M059J (cell line): ENCODE data around the gene KCNE1. TPM values are rescaled to one million over a fixed set of nuclear protein-coding genes. Genes with fewer than 3 reads are reported as not detected.
"Not testable (repeated sequence)": the region's sequence is repeated elsewhere in the genome, so short reads cannot be mapped to it uniquely, and the experiment has no call there.

ENCODE experiments used
- DNase-seq: peaks from one replicate; pipeline ENCODE4 v3.0.0-alpha.2; 2012; ENCODE audit warnings: low read depth
- total RNA-seq: library from RNA; depleted of rRNA; stranded (reverse); fragments of >200 nt; shearing (Covaris generic); gene quantifications from 2 replicates; pipeline ENCODE4 v1.2.3, GENCODE V29; 2014

KCNE1 gene
- total RNA-seq, 1 experiment from 2014 or later: not detected

- DNase-seq: no peak
These were observed 829 bp downstream of the KCNE1 start for GRCh38 chr21:34511181-34511580.

- DNase-seq: peak; percentile 76
These were observed 1.6 kb downstream of the KCNE1 start for GRCh38 chr21:34510148-34511142.

GRCh38 chr21:34509151-34509550 lies 2.9 kb downstream of the KCNE1 start:
- no peak for DNase-seq

DNA sequence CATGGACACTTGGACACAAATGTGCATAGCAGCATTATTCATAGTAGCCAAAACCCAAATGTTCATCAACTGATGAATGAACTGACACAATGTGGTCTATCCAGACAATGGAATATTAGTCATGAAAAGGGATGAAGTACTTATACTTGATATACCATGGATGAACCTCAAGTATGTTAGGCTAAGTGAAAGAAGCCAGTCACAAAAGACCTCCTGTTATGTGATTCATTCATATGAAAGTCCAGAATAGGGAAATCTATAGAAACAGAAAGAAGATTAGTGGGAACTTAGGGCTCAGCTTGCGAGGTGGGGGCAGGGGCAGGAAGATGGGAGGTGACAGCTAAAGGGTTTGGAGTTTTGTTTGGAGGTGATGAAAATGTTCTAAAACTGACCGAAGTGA lies 7.4 kb downstream of the KCNE1 start:
- no peak for DNase-seq

GRCh38 chr21:34502480-34503106 lies 9.4 kb downstream of the KCNE1 start:
- no peak for DNase-seq

DNA sequence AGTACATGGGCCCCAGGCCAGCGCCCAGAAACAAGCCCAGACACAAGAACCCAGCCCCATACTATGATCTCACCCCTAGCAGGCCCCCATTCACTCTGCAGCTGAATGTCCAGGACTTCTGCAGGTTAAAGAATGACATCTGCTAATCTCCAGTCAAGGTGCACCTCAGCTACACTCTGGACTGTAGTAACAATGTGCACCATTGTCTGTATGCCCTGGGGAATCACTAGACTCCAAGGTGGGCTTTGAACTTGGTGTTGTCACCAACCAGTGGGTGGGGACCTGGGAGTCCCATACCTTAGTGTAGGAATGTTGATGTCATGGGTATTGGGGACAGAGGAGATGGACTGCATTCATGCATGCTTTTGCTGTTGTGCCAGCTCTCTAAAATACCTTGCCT lies 10.3 kb downstream of the KCNE1 start:
- no peak for DNase-seq

GRCh38 chr21:34500191-34500590 lies 11.8 kb downstream of the KCNE1 start:
- DNase-seq: no peak

GRCh38 chr21:34499116-34499515 lies 12.9 kb downstream of the KCNE1 start:
- no peak for DNase-seq

DNA sequence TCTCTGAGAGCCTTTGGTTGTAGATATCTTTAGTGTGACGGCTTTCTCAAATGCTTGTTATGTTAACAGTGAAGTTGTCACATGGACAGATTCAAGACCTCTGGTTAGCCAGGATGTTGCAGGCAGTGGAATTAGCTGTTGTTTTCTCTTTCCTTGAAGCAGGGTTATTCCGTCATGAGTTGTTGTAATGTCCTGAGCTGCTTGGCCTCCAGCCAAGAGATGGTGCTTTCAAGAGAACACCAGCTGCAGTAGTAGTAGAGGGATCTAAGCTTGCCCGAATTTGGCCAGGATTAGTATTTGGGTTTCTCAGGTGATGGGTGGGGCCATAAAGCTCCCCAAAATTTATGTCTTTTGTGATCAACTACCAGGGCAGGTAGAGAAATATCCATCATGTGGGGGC lies 13.4 kb downstream of the KCNE1 start:
- DNase-seq: no peak

- not testable (repeated sequence) for DNase-seq
These were observed 28.2 kb downstream of the KCNE1 start for GRCh38 chr21:34483854-34484253.

DNA sequence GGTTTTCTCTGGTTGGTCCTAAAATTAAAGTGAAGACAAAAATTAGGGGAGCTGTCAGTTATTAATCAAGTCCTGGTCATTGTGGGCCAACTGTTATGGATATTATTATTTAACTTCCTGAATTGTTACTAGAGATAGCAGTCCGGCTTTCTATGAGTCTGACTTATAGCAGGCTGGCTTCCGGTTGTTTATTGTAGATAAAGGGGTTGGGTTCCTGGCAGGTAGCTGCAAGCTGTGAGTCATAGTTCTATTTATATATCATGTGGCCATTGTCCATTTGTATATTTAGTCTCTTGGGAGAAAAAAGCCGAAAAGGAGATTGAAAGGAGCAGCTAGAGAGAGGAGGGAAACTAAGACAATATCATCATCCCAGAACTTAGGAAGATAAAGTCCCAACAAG lies 28.6 kb downstream of the KCNE1 start:
- not testable (repeated sequence) for DNase-seq

- DNase-seq: not testable (repeated sequence)
These were observed 44.7 kb downstream of the KCNE1 start for GRCh38 chr21:34467333-34467732.

GRCh38 chr21:34459426-34459825 lies 52.6 kb downstream of the KCNE1 start:
- not testable (repeated sequence) for DNase-seq

- DNase-seq: not testable (repeated sequence)
These were observed 53.7 kb downstream of the KCNE1 start for GRCh38 chr21:34458266-34458665.

GRCh38 chr21:34456180-34456579 lies 55.8 kb downstream of the KCNE1 start:
- not testable (repeated sequence) for DNase-seq

DNA sequence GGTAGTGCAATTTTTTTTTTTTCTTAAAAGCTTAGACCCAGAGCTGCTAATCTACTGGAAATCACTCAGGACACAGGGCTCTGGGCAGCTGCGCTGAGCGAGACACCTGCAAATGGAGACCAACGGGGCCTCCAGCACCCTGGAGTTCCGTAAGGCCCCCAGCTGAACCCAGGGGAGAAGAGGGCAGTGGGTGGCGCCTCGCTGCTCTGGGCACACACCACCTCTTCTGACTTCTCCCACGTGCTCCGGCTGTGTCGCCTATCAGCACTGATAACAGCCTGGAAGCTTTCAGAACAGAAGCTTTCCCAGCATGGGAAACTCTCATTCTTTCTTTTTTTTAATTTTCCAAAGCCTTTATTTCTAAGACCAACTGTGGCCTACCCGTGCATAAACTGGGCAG lies 56.4 kb downstream of the KCNE1 start:
- not testable (repeated sequence) for DNase-seq

DNA sequence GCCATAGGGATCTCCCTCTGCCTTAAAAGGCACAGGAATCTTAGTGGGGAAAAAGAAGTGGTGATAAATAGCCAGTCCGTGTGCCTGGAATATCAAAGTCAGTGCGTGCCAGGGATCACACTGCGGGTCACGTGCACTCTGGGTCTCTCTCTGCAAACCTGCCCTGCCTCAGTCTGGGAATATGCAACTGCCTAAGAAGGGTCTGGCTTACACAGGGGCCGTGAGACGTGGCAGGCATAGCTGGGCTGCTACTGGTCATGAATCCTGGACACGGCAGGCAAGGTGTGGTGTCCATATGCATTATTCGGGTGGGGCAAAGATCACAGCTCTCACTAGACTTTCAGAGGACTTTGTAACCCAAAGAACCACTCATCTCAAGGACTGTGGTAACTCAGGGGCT lies 65.0 kb downstream of the KCNE1 start:
- not testable (repeated sequence) for DNase-seq

- not testable (repeated sequence) for DNase-seq
These were observed 68.5 kb downstream of the KCNE1 start for GRCh38 chr21:34443486-34443885.

DNA sequence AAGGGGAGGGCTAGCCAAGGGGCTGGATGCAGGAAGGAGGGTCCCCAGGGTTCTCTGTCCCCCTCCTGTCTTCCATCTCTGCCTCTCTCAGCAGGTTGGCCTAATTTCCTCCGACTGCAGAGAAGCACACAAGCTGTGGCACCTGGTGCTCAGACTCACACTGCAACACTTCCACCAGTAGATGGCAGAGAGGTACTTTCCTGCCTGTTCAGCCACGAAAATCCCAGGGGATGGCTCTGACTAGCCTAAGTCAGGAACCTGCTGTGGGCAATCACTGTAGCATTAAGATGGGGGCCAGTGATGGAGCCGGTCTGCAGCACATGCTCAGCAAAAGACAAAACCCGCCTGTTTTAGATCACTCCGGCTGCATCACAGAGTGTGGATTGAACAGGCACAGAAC lies 82.3 kb downstream of the KCNE1 start:
- DNase-seq: not testable (repeated sequence)

GRCh38 chr21:34428441-34428840 lies 83.6 kb downstream of the KCNE1 start:
- DNase-seq: not testable (repeated sequence)

GRCh38 chr21:34427339-34427738 lies 84.7 kb downstream of the KCNE1 start:
- not testable (repeated sequence) for DNase-seq

DNA sequence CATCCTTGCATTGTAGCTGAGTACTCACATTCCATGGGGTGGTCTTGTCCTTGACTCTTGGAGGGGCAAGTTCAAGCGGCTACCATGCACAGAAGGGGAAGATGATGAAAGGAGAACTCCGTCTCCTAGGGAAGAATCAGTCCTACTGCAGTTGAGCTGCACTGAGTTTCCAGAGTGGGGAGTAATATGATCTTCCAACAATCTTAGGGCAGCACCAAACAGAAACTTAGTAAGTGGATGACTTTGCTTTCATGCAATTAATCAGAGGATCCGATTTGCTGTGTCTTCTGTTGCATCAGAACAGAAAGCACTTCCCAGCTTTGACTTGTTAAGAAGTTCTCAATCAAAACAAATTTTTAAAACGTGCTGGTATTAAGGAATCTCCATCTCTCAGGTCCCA lies 88.2 kb downstream of the KCNE1 start, which contains the start of gene SMIM34:
TSS of gene SMIM34 (minus strand) at position 147 of the 400 bp plus-strand sequence. CDS start at position 35, 112 bp downstream.
- not testable (repeated sequence) for DNase-seq
